HL-60 (cell line): ENCODE data around the gene AKT1.
A peak's percentile ranks its signal among the peaks of the same experiment; 100 is the strongest.

ENCODE experiments used
- DNase-seq, 2 experiments: peaks; one replicate each; pipeline ENCODE4 v3.0.0-alpha.2; 2010 to 2020; ENCODE audit warnings: low read depth in 1 of 2, low spot score in 1 of 2
- H3K27ac ChIP-seq: fragments of 250-450 bp; sonication (Bioruptor Pico); replicated peaks from 2 replicates; pipeline ENCODE4 v1.5.1; 2020; ENCODE audit warnings: mild to moderate bottlenecking, moderate library complexity
- H3K27me3 ChIP-seq: fragments of 250-450 bp; sonication (Bioruptor Pico); 2 replicates; pipeline ENCODE4 v1.5.1; 2021; ENCODE audit warnings: mild to moderate bottlenecking, moderate library complexity; ENCODE audit not compliant: insufficient read depth, poor library complexity, severe bottlenecking
- H3K4me3 ChIP-seq: replicated peaks from 2 replicates; pipeline ENCODE4 v1.5.1; 2011; ENCODE audit warnings: mild to moderate bottlenecking, control low read depth, low read length; ENCODE audit not compliant: insufficient read depth
- GABPA ChIP-seq: IDR thresholded peaks from 2 replicates; pipeline ENCODE4 v1.6.1; 2012; ENCODE audit warnings: low read depth
- POLR2AphosphoS5 ChIP-seq: IDR thresholded peaks from 2 replicates; pipeline ENCODE4 v1.6.1; 2012; ENCODE audit warnings: low read depth
- SPI1 ChIP-seq: IDR thresholded peaks from 2 replicates; pipeline ENCODE4 v1.6.1; 2012; ENCODE audit warnings: low read depth, mild to moderate bottlenecking, borderline replicate concordance
- TF ChIP-seq, protein P1 (sequence below): IDR thresholded peaks from one replicate; pipeline ENCODE4 v1.5.1; 2011; ENCODE audit warnings: low read length, control low read depth, inconsistent platforms; ENCODE audit not compliant: insufficient read depth
- TF ChIP-seq, protein P2 (sequence below): IDR thresholded peaks from 2 replicates; pipeline ENCODE4 v1.6.1; 2012; ENCODE audit warnings: low read depth; ENCODE audit not compliant: insufficient replicate concordance

Gene AKT1

DNA sequence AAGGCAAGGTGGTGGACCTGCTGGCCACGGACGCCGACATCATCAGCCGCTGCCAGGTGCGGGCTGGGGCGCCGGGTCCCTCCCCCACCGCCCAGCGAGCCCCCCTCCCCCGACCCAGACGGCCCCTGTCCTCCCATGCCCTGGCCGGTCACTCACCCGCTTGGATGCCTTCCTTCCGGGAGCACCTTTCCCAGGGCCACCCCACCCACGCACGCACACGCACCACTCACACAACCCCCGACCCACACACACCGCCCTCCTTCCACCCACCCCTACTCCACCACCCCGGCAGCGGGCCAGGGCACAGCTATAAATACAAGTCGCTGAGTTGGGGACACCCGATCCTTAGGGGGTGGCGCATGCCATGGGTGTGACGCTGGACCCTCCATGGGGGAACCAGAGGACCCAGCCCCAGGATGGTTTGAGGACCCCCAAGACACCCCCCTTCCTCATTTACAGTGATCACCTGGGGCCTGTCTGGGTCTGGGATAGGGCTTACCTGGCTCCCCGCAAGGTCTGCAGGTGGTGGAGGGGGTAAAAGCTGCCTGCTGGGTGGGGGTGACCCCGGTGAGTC is 71.1 kb downstream of the AKT1 start:
- H3K27ac ChIP-seq: no peak overlapping the region
- peak overlapping the region; percentile 81 for H3K4me3 ChIP-seq
- peaks cover 29% of the 10 kb centered on the region for H3K27me3 ChIP-seq
- no peak for DNase-seq
- TF ChIP-seq, protein P1, sequence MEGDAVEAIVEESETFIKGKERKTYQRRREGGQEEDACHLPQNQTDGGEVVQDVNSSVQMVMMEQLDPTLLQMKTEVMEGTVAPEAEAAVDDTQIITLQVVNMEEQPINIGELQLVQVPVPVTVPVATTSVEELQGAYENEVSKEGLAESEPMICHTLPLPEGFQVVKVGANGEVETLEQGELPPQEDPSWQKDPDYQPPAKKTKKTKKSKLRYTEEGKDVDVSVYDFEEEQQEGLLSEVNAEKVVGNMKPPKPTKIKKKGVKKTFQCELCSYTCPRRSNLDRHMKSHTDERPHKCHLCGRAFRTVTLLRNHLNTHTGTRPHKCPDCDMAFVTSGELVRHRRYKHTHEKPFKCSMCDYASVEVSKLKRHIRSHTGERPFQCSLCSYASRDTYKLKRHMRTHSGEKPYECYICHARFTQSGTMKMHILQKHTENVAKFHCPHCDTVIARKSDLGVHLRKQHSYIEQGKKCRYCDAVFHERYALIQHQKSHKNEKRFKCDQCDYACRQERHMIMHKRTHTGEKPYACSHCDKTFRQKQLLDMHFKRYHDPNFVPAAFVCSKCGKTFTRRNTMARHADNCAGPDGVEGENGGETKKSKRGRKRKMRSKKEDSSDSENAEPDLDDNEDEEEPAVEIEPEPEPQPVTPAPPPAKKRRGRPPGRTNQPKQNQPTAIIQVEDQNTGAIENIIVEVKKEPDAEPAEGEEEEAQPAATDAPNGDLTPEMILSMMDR: no peak
- TF ChIP-seq, protein P2, sequence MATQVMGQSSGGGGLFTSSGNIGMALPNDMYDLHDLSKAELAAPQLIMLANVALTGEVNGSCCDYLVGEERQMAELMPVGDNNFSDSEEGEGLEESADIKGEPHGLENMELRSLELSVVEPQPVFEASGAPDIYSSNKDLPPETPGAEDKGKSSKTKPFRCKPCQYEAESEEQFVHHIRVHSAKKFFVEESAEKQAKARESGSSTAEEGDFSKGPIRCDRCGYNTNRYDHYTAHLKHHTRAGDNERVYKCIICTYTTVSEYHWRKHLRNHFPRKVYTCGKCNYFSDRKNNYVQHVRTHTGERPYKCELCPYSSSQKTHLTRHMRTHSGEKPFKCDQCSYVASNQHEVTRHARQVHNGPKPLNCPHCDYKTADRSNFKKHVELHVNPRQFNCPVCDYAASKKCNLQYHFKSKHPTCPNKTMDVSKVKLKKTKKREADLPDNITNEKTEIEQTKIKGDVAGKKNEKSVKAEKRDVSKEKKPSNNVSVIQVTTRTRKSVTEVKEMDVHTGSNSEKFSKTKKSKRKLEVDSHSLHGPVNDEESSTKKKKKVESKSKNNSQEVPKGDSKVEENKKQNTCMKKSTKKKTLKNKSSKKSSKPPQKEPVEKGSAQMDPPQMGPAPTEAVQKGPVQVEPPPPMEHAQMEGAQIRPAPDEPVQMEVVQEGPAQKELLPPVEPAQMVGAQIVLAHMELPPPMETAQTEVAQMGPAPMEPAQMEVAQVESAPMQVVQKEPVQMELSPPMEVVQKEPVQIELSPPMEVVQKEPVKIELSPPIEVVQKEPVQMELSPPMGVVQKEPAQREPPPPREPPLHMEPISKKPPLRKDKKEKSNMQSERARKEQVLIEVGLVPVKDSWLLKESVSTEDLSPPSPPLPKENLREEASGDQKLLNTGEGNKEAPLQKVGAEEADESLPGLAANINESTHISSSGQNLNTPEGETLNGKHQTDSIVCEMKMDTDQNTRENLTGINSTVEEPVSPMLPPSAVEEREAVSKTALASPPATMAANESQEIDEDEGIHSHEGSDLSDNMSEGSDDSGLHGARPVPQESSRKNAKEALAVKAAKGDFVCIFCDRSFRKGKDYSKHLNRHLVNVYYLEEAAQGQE: no peak
- no peak for TF ChIP-seq POLR2AphosphoS5
- no peak for TF ChIP-seq SPI1
- no peak for TF ChIP-seq GABPA

DNA sequence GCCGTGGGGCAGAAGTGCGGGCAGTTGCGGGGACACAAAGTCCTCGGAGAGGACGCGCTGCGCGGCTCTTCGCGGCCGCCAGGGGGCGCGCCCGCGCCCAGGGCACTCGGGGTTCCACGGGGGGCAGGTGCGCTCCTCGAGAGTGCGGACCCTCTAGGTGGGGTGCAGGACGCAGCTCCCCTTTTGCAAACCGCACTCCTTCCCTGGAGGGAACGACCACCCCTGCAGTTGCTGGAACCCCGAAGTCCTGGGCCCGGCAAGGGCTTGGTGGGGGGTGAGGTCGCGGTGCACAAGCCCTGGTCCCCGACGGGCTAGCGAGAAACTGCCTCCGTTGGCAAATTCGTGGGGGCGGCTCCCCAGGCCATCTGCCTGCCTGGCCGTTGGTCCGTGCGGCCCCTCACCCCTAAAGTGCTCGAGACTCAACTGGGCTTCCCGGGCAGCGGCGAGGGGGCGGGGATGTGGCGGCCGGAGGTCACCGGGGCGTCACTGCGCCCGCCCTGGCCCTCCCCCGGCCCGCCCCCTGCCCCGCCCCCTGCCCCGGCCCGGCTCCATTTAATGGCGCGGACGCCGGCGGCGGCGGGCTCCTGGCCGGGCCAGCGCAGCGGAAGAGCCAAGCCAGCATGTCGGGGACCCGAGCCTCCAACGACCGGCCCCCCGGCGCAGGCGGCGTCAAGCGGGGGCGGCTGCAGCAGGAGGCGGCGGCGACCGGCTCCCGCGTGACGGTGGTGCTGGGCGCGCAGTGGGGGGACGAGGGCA is 71.7 kb downstream of the AKT1 start, which contains the start of gene ADSS1:
Gene ADSS1, plus strand, starts transcription at position 579 of the 756 bp plus-strand sequence. Its CDS starts 42 bp downstream, at position 621.
- TF ChIP-seq, protein P2: no peak
- TF ChIP-seq, protein P1: peak; percentile 94
- DNase-seq: peak; percentile 28 to 40
- H3K27ac ChIP-seq: no peak within 1 kb of the TSS
- H3K27me3 ChIP-seq: peaks cover 28% of the 10 kb centered on the region
- peak within 1 kb of the TSS; percentile 81 for H3K4me3 ChIP-seq

DNA sequence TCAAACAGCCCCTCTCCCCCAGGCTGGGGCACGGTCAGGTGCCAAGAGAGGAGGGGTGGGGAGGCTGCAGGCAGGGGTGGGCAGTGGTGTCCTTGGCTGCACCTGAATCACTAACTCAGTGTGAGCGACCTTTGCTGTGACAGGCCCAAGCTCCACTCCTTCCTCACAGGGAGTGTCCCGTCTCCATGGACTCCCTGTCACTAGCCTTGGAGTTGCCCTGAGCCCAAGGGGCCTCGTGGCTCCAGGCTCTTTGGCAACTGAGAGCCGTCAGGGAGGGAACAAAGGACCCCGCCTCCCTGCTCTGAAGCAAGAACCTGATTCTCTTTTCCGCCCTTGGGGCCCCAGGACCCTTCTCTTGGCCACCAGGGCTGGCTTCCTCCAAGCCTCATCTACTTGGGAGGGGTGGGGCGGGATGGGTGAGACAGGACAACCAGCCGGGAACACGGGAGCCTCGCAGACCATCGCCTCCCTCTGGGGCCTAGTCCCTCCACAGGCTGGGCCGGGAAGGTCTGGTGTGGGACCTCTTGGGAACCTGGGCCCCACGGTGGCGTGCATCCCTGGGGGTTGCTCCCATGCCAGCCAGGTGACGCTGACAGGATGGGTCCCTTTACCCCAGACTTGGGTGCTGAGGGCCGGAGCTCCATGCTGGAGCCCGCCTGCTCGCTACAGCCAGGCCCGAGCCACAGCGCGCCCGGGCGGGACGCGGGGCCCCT is 72.5 kb downstream of the AKT1 start:
- TF ChIP-seq SPI1: no peak
- TF ChIP-seq GABPA: no peak
- TF ChIP-seq, protein P1: no peak
- TF ChIP-seq, protein P2: no peak
- no peak for TF ChIP-seq POLR2AphosphoS5
- DNase-seq: peak; percentile 49 to 50
- Histone ChIP-seq H3K27me3 (peaks cover 24% of the 10 kb centered on the region), H3K4me3 (peak overlapping the region; percentile 81), H3K27ac (no peak overlapping the region)
